HG02642 (cell line): Measurements from ENCODE around the gene RNASE9.
"Not testable (repeated sequence)": the region's sequence is repeated elsewhere in the genome, so short reads cannot be mapped to it uniquely, and the experiment has no call there.

Experiments used
- ATAC-seq: cut with Tn5 transposase; IDR thresholded peaks from one replicate; pipeline ENCODE4 v1.9.1; 2021; ENCODE audit warnings: mild to moderate bottlenecking; ENCODE audit not compliant: unreplicated experiment, poor library complexity

RNASE9 gene

GRCh38 chr14:20578784-20579502 lies 18.1 kb upstream of the RNASE9 start:
- no peak for ATAC-seq

GRCh38 chr14:20578325-20578724 lies 17.5 kb upstream of the RNASE9 start:
- no peak for ATAC-seq

DNA sequence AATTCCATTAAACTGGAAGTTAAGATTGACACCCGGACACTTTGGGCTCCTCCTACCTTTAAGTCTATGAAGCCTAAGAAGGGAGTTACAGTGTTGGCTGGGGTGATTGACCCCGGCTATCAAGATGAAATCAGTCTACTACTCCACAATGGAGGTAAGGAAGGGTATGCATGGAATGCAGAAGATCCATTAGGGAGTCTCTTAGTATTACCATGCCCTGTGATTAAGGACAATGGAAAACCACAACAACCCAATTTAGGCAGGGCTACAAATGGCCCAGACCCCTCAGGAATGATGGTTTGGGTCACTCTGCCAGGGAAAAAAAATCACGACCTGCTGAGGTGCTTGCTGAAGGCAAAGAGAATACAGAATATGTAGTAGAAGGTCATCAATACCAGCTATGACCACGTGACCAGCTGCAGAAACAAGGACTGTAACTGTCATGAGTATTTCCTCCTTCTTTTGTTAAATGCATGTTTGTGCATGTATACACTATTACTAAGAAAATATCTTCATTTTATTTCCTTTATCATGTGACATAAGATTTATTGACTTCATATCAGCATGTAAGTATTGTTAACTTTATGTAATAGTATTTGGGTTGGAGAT lies 11.6 kb upstream of the RNASE9 start:
- not testable (repeated sequence) for ATAC-seq

DNA sequence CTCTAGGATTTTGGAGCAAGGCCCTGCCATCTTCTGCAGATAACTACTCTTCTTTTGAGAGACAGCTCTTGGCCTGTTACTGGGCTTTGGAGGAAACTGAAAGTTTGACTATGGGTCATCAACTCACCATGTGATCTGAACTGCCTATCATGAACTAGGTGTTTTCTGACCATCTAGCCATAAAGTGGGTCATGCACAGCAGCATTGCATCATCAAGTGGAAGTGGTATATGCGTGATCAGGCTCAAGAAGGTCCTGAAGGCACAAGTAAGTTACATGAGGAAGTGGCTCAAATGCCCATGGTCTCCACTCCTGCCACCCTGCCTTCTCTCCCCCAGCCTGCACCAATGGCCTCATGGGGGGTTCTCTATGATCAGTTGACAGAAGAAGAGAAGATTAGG lies 9.9 kb upstream of the RNASE9 start:
- not testable (repeated sequence) for ATAC-seq

DNA sequence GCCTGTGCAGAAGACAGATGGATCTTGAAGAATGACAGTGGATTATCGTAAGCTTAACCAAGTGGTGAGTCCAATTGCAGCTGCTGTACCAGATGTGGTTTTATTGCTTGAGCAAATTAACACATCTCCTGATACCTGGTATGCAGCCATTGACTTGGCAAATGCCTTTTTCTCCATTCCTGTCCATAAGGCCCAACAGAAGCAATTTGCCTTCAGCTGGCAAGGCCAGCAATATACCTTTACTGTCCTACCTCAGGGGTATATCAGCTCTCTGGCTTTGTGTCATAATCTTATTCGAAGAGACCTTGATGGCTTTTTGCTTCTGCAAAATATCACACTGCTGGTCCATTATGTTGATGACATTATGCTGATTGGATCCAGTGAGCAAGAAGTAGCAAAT lies 9.0 kb upstream of the RNASE9 start:
- not testable (repeated sequence) for ATAC-seq

DNA sequence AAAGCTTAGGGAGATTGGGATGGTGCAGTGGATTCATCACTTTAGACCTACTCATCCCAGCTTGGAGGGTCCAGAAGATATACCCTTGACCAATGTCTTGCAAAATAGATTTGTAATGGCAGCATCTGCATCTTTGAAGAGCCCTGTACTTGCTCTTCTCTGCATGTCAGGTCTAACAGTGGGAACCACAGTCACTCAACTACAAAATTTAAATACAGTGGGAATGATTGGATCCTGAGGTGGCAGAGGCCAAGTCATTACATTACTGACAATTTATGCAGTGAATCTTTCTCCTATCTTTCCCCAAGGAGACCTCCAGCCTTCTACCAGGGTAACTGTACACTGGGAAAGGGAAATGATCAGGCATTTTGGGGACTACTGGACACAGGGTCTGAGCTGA lies 8.2 kb upstream of the RNASE9 start:
- no peak for ATAC-seq

GRCh38 chr14:20568393-20568792 lies 7.5 kb upstream of the RNASE9 start:
- ATAC-seq, result no peak

GRCh38 chr14:20567199-20567598 lies 6.4 kb upstream of the RNASE9 start:
- not testable (repeated sequence) for ATAC-seq

GRCh38 chr14:20564501-20564997 lies 3.7 kb upstream of the RNASE9 start:
- no peak for ATAC-seq

- ATAC-seq, result no peak
Measured at GRCh38 chr14:20563971-20564370, 3.1 kb upstream of the RNASE9 start.

DNA sequence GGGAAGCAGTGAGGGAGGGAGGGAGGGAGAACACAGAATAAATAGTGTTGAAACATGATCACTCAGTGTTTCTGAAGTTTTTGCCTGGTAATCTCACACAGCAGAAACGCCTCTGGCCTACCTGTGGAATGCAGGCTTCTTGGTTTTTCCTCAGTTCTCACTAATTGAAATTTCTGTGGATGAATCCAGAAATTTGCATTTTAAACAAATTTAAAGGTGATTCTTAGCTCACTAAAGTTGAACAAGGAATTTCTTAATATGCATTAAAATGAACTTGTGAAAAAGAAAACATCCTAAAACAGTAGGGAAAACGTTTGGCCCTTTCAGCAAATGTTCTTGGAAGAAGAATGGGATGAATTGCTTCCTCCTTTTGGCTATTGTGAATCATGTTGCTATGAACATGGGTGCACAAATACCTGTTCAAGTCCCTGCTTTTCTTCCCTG lies 1.4 kb downstream of the RNASE9 start:
- ATAC-seq, result no peak

DNA sequence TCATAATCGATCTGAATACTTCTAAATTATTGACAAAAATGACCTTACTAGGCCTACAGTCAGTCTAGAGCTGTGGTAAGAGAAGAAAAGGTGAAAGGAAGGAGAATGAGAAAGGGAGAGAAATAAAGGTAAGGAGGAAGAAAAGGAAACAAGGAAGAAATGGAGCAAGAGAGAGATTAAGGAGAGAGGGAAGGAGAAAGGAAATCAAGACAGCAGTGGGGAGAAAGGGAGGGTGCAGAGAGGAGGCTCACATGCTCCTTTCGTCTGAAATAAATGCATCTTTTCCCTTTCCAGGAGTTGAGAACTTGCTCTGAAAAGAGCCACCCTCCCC lies 3.7 kb downstream of the RNASE9 start:
- no peak for ATAC-seq

DNA sequence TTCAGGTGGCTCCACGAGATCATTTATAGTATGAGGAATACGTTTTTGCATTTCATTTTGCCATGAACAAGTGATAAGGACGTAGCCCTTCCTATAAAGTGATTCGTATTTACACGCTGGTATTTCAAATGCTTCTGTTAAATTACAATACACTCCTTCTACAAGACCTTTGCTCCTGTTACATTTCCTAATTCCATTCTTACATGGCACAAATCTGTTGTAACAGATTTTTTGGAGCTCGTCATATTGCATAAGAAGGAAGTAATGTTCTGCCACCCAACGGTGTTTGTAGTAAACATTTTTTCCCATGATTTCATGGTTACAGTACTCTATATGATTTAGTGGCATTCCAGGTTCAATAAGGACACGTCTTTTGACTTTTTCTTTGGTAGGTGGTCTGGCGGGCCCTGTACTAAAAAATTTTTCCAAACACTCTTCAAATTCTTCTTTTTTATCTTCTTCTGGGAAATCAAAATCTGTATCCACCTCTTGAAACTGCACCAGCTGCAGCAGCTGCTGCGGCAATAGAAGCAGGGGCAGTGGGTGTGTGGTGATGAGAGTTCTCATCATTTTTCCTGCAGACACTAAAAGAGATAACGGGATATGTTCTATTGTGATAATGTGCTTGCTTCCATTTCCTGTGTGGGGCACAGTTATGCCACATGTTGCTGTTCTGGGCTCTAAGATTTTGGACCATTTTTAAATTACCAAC lies 4.2 kb downstream of the RNASE9 start:
- no peak for ATAC-seq

GRCh38 chr14:20555845-20556244 lies 5.0 kb downstream of the RNASE9 start:
- no peak for ATAC-seq

DNA sequence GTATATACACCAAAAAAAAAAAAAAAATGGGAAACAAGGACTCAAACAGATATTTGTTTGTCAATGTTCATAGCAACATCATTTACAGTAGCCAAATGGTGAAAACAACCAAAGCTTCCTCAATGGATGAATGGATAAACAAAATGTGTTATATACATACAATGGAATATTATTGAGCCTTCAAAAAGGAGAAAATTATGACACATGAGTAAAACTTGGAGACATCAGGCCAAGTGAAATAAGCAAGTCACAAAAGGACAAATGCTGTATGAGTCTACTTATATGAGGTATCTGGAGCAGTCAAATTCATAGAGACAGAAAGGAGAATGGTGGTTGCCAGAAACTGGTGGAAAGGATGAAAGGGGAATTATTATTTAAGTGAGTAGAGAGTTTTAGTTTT lies 7.8 kb downstream of the RNASE9 start:
- ATAC-seq, result no peak

DNA sequence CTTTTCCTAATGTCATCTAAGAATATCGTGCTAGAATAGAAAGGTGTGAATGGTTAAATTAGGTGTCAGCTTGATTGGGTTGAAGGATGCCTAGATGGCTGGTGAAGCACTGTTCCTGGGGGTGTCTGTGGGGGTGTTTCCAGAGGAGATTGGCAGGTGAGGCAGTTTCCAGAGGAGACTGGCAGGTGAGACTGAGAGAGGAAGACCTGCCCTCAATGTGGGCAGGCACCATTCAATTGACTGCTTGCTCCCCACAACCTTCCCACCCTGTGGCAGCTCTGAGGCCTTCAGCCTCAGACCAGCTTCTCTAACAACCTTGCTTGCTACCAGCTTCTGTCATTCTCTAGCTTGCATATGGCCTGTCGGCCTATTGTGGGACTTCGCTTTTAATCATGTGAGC lies 9.2 kb downstream of the RNASE9 start:
- ATAC-seq, result no peak

DNA sequence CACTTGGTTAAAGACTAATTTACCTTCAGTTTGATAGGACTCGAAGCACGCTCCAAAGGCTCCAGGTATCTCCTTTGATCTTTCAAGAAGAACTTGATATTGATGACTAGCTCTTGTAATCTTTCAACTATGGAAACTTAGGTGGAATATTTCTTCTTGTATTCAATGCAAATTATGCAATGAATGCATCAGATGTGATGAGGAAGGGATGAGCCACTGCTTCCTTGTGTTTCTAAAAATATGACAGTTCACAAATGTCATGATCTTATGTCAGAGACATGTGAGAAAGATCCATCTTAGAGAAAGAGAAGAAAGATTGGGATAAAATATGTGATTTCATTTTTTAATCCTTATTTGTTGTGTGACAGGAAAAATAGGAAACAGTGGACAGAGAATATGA lies 9.9 kb downstream of the RNASE9 start:
- ATAC-seq, result no peak

DNA sequence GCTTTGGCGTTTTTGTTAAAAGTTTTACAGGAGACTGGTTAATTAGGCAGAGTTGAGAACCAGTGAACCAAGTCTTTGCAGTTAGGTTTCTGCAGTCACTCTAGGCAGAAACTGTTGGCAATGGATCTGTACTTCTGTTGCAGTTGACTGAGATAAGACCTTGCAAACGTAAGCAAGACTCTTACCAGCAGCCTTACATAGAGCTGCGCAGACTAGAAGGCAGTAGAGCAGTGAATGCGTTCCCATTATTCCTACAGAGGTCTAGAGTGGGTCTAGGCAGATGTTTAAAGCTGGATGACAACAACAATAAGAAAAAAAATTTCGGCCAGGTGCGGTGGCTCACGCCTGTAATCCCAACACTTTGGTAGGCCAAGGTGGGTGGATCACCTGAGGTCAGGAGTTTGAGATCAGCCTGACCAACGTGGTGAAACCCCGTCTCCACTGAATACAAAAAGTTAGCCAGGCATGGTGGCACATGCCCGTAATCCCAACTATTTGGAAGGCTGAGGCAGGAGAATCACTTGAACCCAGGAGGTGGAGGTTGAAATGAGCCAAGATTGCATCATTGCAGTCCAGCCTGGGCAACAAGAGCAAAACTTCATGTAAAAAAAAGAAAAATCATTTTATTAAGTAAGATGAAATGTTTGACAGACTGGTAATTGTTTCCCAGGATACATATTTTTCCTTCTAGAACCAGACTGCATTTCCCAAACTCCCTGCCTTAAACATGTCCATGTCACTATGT lies 12.3 kb downstream of the RNASE9 start:
- ATAC-seq, result no peak

GRCh38 chr14:20546877-20547276 lies 14.0 kb downstream of the RNASE9 start:
- ATAC-seq, result no peak

GRCh38 chr14:20539906-20540305 lies 20.9 kb downstream of the RNASE9 start:
- no peak for ATAC-seq
